ENCODE data around the gene ROBO3.

- TF ChIP-seq CTCF (IDR thresholded peaks at IDR 0.05 in 8 of 11, conservative IDR thresholded peaks at IDR 0.05 in 3 of 11) (no peak), POLR2AphosphoS5 (IDR thresholded peaks at IDR 0.05) (no peak), POLR2A (IDR thresholded peaks at IDR 0.05) (no peak)
These were observed 30.6 kb upstream of the ROBO3 start for GRCh38 chr11:124834526-124835180.

Data from spleen (tissue), 7 donors.